ENCODE data around the gene TEF.

- TF ChIP-seq CTCF (IDR thresholded peaks at IDR 0.05; ENCODE audit: poor library complexity) (no peak), EZH2 (IDR thresholded peaks at IDR 0.05; ENCODE audit: borderline replicate concordance) (no peak), EZH2phosphoT487 (IDR thresholded peaks at IDR 0.05; ENCODE audit: low read depth, severe bottlenecking, unreplicated experiment) (no peak)
Measured at GRCh38 chr22:41387341-41387740, 5.6 kb downstream of the TEF start.
